Measurements from ENCODE around the gene SNRNP27.

Gene SNRNP27

DNA sequence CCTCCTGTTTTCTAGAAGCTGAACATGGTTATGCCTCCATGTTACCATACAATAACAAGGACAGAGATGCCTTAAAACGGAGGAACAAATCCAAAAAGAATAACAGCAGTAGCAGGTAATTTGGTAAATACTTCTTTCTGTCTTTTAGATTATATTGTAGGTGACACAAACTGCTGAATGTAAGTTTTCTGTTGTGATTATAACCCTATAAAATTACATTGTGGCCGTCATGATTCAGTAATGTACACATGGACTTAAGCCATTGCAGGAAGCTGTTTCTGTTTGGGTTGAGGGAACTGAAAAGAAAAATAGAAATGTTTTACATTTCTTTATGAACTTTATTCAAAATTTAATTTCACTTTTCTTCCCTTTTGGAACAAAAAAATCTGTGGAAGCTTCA, 22.4 kb downstream of the SNRNP27 start:
- DNase-seq (ENCODE audit: low read depth, low spot score): no peak

DNA sequence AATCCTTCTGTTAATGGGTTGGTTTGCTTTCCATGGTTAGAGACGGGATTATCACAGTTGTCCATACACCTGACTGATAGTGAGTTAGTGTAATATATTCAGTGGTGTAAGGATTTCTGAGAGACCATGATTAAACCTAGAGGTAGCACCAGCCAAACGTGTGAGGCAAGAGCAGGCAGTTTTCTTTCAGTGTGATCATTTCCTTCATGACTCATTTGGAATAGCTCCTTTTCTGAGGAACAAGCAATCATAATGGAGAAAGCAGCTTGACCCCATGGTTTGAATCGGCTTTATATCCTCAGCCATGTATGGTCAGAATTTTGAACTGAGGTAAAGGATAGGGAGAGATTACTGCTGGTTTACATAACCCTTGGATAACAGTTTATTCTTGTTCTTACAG, 24.1 kb downstream of the SNRNP27 start:
- DNase-seq (ENCODE audit: low read depth, low spot score): no peak

DNA sequence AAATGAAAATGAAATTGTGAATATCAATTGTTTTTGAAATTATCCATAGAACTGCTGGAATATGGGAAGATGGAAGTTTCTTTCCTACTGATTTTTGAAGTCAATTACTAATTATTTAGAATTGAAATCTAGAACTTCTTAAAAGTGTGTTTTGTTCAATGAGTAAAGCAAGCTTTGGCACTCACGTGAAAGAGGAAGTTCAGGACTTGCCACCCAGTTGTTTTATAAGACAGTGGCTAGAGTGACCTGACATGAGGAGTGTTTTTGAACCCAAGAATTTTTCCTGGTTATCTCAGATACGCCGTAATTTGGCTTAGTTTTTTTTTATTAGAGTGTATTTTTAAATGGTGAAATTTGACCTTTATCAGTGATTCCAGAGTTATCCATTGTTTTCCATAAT, 24.6 kb downstream of the SNRNP27 start:
- DNase-seq (ENCODE audit: low read depth, low spot score): no peak

DNA sequence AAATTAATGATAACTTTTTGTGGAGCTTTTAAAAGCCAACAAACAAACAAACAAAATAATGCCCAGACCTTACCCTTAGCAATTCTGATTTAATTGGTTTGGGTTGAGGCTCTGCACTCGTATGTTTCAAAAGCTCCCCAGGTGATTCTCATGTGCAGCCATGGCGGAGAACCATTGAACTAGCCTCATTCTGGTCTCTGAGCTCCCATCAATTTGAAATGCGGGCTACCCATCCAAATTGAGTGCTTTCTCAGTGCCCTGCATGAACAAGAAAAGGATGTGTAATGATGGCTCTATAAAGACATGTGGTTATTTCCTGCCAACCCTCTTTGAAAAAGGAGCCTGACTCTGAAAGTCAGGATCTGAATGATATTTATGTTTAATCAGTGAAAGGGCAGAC, 29.4 kb downstream of the SNRNP27 start:
- no peak for DNase-seq (ENCODE audit: low read depth, low spot score)

DNA sequence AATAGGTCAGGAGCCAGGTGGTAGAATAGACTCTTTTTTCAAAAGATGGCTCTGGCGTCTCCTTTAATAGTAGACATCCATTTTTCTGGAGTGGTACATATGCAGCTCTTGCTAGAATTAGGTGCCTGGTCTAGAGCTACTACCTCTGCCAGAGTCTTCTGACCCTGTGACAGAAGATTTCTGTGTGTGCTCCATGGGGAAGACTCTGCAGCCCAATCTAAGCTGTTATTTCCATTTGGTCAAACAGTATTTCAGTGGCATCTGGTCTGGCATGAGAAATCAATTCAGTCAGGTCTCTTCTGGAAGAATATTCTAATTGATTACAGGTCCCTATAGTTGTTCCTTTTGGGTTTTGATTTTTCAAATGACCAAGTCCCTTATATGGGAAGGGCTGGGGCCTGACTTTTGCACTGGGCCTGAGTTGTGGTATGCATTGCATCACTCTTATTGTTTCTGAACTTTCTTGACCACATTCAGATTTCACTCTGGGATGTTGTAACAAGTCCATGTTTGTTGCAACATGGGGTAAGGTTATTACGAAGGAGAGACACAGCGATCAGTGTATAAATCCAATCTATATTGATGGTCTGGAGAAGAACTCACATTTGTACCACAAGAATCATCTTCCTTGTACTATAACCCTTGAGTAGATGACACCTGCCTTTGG, 33.2 kb downstream of the SNRNP27 start:
- DNase-seq (ENCODE audit: low read depth, low spot score): no peak

DNA sequence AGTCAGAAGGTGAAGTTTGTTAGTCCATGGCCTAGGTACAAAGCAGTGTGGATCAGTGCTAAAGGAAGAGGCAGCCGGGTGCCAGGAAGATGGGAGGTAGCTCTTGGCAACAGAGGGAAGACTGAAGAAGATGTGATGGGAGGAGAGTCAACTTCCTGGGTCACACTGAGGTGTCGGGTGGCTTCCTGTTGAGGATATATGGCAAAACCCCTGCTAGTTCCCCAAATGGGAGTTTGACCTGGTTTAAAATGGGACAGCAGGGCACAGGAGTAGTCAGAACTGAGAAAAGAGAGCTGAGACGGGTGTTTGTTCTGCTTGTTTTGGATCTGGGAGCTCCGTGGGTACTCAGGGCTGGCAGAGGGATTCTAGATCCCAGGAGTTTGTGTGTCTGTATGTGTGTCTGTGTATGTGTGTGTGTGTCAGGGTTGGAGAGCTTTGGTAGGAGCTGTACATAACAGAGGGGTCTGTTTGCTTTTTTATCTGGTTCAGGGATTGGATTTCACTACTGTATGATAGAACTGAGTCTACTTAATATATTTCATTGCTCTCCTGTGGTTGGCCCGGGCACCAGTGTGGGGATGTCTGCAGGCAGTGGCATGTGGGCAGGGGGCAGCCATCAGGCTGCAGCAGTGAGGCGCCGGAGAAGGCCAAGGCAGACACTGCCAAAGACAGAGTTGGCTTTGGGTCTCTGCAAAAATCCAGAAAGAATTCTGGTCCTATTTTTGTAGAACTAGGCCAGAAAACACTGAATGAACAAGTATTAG, 38.3 kb downstream of the SNRNP27 start:
- DNase-seq (ENCODE audit: low read depth, low spot score): no peak

DNA sequence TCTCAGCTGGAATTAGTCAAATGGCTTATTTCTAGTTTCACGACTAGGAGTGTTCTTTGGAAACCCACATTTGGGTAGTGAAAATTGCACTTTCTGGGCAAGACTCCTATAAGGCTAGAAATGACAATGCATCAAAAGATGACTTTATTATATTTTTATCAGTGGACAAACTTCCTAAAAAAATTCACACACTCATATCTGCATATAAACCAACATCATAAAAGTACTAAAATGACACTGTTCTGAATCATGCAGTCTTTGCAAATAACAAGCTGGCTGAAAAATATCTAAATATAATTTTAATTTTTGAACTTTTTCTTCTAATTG, 38.8 kb downstream of the SNRNP27 start:
- DNase-seq (ENCODE audit: low read depth, low spot score): no peak

DNA sequence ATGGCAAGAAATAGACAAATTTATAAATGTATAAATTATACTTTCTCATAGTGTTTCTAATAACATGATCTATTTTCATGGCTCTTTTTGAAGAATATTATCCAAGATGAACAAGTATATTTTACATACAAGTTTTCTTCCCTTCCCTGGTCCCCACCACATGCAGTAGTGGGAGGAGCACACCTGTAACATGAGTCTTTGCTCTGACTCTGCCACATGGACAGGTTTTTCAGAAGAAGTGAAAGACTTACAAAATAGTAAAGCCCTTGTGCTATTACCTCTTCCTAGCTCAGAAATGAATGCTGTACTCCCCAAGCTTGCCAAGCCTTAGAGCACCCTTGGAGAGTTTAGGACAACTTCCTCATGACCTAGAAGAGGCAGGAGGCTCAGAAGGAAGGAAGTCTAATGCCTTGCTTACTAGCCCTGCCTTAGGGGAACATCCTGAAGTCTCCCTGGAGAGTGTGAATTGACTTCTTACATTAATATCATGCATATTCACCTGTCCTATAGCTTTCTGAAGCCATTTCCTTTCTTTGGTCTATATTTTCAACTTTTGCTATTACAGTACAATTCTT, 39.6 kb downstream of the SNRNP27 start:
- DNase-seq (ENCODE audit: low read depth, low spot score): no peak

DNA sequence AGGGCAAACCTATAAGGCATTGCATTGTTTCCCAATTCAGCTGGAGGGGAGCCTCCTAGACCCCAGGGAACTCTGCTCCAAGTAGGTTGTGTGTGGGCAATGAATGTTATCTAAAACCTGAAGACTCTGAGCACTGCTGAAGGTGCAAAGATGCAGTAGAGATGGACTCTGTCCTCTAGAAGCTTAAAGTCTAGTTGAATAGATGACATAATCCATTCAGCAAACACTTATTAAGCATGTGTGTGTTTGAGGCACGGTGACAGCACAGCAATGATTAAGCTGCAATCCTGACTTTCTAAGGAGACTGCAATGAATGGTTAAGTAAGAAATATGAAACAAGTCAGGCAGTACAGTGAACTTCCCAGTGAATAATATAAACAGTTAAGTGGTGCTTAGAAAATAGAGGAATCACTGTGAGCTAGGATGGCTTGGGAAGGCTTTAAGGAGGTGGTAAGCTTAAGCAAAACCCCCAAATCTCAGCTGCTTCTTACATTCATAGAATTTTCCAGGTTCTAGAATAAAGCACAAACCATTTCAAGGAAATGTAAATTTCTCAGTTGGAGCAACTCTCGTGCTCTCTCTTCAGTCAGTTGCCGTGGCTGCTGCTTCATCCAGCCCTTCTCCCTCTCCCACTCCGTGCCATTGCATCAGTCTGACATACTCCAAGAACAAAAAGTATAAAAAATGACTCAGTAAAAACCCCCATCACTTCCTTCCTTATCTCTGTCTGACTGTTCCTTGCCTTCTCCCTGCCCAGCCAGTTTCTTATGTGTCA, 40.3 kb downstream of the SNRNP27 start:
- DNase-seq (ENCODE audit: low read depth, low spot score): no peak

DNA sequence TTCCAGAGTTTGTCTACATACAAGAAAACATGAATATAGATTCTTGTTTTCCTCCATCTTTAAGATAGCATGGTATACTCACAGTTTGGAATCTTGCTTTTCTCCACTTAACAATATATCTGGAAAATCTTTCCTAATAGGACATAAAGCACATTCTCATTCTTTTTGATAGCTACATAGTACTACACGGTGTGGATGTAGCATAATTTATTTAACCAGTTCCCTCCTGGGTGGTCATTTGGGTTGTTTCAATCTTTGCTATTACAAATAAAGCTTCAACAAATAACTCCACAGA, 40.8 kb downstream of the SNRNP27 start:
- DNase-seq (ENCODE audit: low read depth, low spot score): no peak

DNA sequence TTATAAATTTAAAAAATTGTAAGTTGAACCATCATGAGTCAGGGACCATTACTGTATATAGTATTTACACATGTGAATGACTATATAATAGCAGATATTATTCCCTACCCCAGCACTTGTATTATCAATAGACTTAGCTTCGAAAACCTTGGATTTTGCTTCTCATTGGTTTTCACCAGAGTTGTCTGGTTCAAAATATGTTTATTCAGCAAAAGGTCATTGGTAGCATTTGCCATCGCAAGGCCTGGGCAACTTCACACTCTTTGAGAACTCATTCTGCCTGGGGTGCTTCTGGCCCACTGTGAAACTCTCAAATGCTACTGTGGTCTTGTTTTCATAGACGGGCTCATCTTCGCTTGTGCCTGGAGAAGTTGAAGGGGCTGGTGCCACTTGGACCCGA, 41.3 kb downstream of the SNRNP27 start:
- DNase-seq (ENCODE audit: low read depth, low spot score): no peak

DNA sequence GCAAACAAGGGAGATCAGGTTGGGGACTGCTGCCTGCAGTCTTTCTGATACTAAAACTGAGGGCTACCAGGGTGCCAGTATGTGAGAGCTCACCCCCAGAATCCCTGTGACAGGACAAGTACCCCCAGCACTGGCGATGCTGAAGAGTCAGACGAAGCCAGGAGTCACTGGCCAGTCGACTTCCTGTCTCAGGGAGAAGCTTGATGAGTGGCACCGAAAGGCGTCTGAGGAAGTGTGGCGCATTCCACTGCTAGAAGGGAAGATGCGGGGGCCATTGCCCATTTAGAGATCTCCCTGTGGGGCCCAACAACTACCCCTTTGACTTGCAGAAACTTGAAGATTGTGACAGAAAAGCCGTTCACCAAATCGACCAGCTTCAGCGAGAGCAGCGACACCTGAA, 43.1 kb downstream of the SNRNP27 start:
- DNase-seq (ENCODE audit: low read depth, low spot score): no peak

DNA sequence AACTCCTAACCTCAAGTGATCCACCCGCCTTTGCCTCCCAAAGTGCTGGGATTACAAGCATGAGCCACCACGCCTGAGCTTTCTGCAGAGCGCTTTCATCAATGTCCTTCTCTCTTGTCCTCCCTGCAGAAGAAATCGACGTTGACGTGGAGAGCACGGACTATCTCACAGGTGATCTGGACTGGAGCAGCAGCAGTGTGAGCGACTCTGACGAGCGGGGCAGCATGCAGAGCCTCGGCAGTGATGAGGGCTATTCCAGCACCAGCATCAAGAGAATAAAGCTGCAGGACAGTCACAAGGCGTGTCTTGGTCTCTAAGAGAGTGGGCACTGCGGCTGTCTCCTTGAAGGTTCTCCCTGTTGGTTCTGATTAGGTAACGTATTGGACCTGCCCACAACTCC, 44.2 kb downstream of the SNRNP27 start:
- DNase-seq (ENCODE audit: low read depth, low spot score): no peak

DNA sequence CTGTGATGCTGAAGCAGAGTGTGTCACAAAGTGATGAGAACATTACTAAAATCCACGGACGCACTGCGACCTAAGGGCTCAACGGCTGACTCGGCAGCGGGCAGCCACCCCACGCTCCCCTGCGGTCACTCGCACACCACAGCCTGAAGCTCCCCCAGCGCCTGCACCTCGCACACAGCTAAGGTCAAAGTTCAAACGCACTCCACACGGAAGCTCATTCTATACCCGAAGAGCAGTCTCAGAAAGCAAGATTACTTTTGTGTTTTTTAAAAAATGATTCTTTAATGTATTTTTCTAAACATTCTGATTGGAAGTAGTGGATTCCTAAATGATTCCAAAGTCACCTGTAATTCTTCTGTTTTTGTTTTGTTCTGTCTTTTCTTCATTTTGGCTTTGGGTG, 46.0 kb downstream of the SNRNP27 start:
- DNase-seq (ENCODE audit: low read depth, low spot score): no peak

DNA sequence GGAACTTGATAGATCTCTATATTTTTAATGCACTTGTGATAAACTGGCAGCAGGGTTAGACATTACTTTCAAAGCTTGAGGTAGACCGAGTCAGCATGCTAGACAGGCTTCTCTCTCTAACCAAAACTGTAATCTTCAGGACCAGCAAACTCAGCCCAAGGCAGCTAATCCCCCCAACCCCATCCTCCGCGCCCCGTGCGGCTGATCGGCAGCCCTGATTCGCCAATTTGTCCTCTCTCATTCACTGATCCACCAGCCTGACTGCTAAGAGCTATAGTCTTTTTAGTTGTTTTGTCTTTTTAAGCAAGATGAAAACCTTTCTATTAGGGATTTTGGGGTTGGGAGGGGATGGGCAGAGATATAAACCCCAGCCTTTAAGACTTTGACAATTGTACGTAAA, 46.9 kb downstream of the SNRNP27 start:
- no peak for DNase-seq (ENCODE audit: low read depth, low spot score)

DNA sequence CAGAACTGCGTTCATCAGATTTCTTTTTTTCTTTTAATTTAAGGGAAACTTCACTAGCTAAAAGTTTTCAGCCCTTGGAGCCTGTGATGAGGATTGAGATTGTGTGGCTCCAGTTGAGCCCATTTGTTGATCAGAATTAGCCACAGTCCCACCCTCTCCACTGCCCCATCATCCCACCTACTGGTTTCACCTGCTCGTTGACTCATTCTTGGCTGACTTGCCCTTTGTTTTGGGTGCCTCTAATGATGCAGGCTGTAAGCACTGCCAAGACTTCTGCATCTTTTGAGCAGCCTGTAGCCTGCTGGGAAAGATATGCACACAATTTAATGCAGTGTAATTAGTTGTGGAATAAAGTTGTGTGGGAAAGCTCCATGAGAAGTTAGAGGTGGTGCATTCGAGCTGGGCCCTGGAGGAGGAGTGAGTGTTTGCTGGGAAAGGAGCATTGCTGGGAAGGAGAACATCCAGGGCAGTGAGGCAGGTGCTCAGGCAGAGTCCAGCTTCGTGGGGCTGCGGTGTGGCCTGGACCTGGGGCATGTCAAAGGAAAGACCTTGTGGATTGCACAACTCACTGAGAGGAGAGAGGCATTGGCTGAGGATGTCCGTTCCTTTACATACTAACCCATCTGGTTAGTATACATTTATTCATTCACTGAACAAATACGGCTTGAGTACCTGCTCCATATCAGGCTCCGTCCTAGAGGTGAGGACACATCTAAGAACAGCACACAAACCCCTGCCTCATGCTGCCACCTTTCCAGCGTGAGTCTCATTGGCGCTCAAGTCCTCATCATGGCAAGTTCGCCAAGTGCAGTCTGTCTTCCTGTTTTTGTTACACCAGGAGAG, 49.5 kb downstream of the SNRNP27 start:
- no peak for DNase-seq (ENCODE audit: low read depth, low spot score)

DNA sequence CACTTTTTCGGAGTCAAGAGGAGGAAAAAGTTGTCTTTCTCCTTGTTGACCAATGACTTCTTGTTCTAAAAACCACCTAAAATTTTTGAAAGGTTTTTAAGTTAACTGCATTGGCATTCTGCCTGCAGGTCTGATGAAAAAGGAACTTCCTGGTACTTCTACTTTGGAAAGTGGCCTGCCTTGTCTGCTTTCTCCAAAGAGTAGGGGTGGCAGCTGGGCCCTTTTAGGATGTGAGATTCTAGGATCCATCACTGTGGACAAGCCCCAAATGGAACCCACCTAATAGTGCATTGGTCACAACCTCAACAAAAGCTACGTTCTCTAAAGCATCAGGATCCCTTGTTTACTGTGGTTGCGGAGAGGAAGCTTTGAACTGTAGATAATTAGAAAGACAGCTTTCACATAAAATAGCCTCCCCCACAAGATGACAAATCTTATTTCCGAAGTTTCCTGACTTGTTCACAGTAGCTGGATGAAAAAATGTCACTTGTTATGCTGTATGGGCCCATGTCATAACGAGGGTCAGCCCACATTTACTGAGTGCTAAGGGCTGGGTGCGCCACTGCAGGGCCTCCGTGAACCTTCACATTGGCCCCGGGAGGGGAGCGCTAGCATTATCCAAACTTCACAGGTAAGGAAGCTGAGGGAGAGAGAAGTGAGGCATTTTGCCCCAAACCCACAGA, 50.2 kb downstream of the SNRNP27 start:
- DNase-seq (ENCODE audit: low read depth, low spot score): no peak

DNA sequence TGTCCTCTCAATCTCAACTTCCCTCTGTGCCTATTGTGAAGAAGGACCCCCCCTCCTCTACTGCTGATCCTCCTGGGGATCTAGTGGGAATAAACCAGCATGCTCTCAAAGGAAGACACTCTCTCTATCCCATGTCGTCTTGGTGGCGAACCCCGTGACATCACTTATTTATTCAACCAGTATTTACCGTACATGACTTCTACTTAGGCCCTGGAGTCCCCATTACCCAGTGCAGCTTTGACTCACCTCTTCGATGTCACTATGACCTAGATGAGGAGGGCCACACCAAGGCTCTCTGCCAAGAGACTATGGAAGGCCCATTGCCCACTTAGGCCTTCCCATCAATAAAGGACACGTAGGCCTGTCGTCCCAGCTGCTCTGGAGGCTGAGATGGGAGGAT, 51.0 kb downstream of the SNRNP27 start:
- DNase-seq (ENCODE audit: low read depth, low spot score): no peak

DNA sequence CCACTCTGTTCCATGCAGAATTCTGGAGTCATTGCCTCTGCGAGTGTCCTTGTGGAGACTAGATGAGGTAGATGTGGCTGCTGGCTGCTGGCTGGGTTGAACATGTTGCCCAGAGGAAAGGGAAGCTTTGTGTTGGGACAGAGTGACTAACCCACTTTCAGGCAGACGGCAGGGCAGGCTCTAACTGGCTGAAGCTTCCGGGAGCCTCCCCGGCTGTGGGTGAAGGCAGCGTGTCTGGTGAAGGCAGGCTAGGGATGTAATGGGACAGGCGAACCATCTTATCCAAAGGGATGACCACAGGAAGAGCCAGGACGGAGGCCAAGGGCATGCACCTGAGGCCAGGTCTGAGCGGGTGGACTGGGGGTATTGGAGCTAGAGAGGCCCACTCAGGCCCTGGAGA, 51.7 kb downstream of the SNRNP27 start:
- no peak for DNase-seq (ENCODE audit: low read depth, low spot score)

DNA sequence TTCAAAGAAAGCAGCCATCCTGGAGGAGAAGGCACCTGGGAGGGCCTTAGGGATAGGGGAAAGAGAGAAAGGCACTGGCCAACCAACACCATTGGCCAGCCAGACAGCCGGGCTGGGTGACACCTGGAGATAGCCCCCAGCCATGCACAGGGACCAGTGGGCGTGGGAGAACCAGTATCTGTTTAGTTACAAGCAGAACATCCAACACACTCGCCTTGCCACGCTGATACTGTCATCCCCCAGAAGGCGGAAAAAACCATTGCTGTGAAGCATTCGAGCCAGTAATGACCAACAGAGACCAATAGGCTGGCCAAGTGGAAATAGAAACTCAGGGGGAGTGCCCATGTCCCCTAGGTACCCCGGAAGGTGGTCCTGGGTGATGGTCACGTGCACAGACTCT, 52.2 kb downstream of the SNRNP27 start:
- DNase-seq (ENCODE audit: low read depth, low spot score): no peak
